Psoas muscle (tissue), 8 donors: ENCODE measurements around the gene CRABP2. TPM values are rescaled to one million over a fixed set of nuclear protein-coding genes. Genes with fewer than 3 reads are reported as not detected.
A peak's percentile ranks its signal among the peaks of the same experiment; 100 is the strongest.

Experiments
- ATAC-seq, 4 donors: fragments of 200-7000 bp; cut with Tn5 transposase; one replicate each; pipeline ENCODE4 v1.9.1; 2020; ENCODE audit warnings: moderate library complexity in 3 of 4, mild to moderate bottlenecking in 2 of 4
- DNase-seq, 2 donors: peaks; one replicate each; pipeline ENCODE4 v3.0.0-alpha.2; 2020
- H3K27ac ChIP-seq: fragments of 200-600 bp; one replicate; pipeline ENCODE4 v1.8.0; 2022
- H3K27me3 ChIP-seq, 3 donors: fragments of 200-600 bp in 1 of 3; one replicate each; pipeline versions ENCODE4 v1.6.1 to v1.8.0; 2013 to 2022; ENCODE audit warnings: low read length in 2 of 3, mild to moderate bottlenecking in 2 of 3, moderate library complexity in 1 of 3; ENCODE audit not compliant: insufficient read depth in 3 of 3
- H3K36me3 ChIP-seq, 2 donors: fragments of 200-600 bp in 1 of 2; one replicate each; pipeline versions ENCODE4 v1.6.1 to v1.8.0; 2013 to 2022; ENCODE audit warnings: low read depth in 1 of 2, mild to moderate bottlenecking in 1 of 2, moderate library complexity in 1 of 2; ENCODE audit not compliant: insufficient read depth in 1 of 2
- H3K4me1 ChIP-seq: fragments of 200-600 bp; one replicate; pipeline ENCODE4 v1.8.0; 2022
- H3K4me3 ChIP-seq: fragments of 200-600 bp; one replicate; pipeline ENCODE4 v1.8.0; 2022; ENCODE audit warnings: mild to moderate bottlenecking
- H3K9me3 ChIP-seq: fragments of 200-600 bp; one replicate; pipeline ENCODE4 v1.8.0; 2022
- CTCF ChIP-seq: fragments of 200-600 bp; IDR thresholded peaks from one replicate; pipeline ENCODE4 v1.8.0; 2022; ENCODE audit warnings: antibody characterized with exemption
- WGBS, 3 donors: extraction: QIAGEN DNeasy Blood & Tissue Kit; methylation state at CpG; one replicate each; pipeline versions ENCODE4 v1.1.6 to v1.1.7; 2013; 5-methylcytosine and 5-hydroxymethylcytosine counted together
- intact Hi-C, 2 donors: fragments of 100-400 bp; cut with DNase I; formaldehyde crosslinking; loops; one replicate each; pipeline versions ENCODE4 v1.11.0 to v1.14.2; 2022
- polyA plus RNA-seq, 3 donors: library from polyadenylated mRNA; stranded (reverse); fragments of 200-250 nt; gene quantifications; one replicate each; pipeline ENCODE4 v1.2.3, GENCODE V29; 2013
- total RNA-seq, 4 donors: library from RNA; stranded (reverse); fragmentation: NEBNext Ultra II Directional in 2 of 4; extraction: Animal tissue kit (Norgen Biotek cat#: 25700) in 2 of 4; gene quantifications; one replicate each; pipeline versions ENCODE4 v1.2.1 to v1.2.4, GENCODE V29; 2021 to 2023
- donor health status: healthy with polysubstance abuse.
- donor health status: DM: no; HTN: no; CAD: no; lungs with moderate emphysema.
- donor health status: Bipolar disorder and iron deficiency.
- donor health status: healthy.
- donor health status: DM: yes; HTN: yes; CAD: no.
- donor health status: DM: no; HTN: no; CAD: no.
- donor health status: DM: no; HTN: no; CAD: no.
- donor health status: DM: yes; HTN: yes; CAD: no.

CRABP2 gene
- total and polyA plus RNA-seq, 7 donors = 0.13 to 1.7 (median 0.64) TPM; not detected in 1

GRCh38 chr1:156728599-156729462, 23.4 kb upstream of the CRABP2 start, which contains the start of gene ISG20L2:
TSS of gene ISG20L2 (minus strand) at chr1:156728766. CDS start at chr1:156727652, 1,114 bp downstream.
- Histone ChIP-seq H3K4me3 (peak within 1 kb of the TSS; percentile 80), H3K4me1 (peaks cover 45% of the 10 kb centered on the region), H3K36me3 (peaks cover 9 to 51% of the 10 kb centered on the region in 2 donors), H3K27ac (peak within 1 kb of the TSS; percentile 99), H3K27me3 (no peaks in the 10 kb centered on the region), H3K9me3 (no peaks in the 10 kb centered on the region)
- TF ChIP-seq CTCF = no peak
- ATAC-seq (peak; percentile 92 to 94 (median 94)), DNase-seq (peak; percentile 97 to 99)
- intact Hi-C loops = loop anchor here (2.0 to 5.0 kb wide), 2 partner anchors 38 to 40 kb away; partner anchors contain the start of gene PRCC (in 1 of the 2)
- 2% methylated on average over 46 to 57 of the region's 57 CpGs for WGBS, 3 donors

- peaks cover 12 to 51% of the 10 kb centered on the region in 2 donors for H3K36me3 ChIP-seq
- H3K9me3 ChIP-seq = no peaks in the 10 kb centered on the region
- no peaks in the 10 kb centered on the region for H3K27me3 ChIP-seq
- ATAC-seq (peak; percentile 82 to 87 (median 84)), DNase-seq (peak; percentile 88 to 92)
- intact Hi-C loops = loop anchor here (2.0 to 5.0 kb wide), 3 partner anchors 39 to 69 kb away; partner anchors contain the start of gene PRCC (in 1 of the 2)
- 1% methylated on average over 31 to 46 of the region's 46 CpGs for WGBS, 3 donors
- H3K4me1 ChIP-seq = peaks cover 45% of the 10 kb centered on the region
- TF ChIP-seq CTCF = no peak
- H3K27ac ChIP-seq = peak within 1 kb of the TSS; percentile 99
- H3K4me3 ChIP-seq = peak within 1 kb of the TSS; percentile 80
Observed at GRCh38 chr1:156727926-156728598, 22.7 kb upstream of the CRABP2 start, which contains the start of gene METTL25B. TSS of gene METTL25B (plus strand) at chr1:156728469. CDS start at chr1:156729105, 636 bp downstream.

GRCh38 chr1:156727492-156727891, 22.1 kb upstream of the CRABP2 start:
- no peak for DNase-seq
- peak overlapping the region; percentile 80 for H3K4me3 ChIP-seq
- peaks cover 45% of the 10 kb centered on the region for H3K4me1 ChIP-seq
- peak overlapping the region; percentile 99 for H3K27ac ChIP-seq
- no peaks in the 10 kb centered on the region for H3K27me3 ChIP-seq
- intact Hi-C loops = loop anchor here (2.0 to 5.0 kb wide), 2 partner anchors 40 to 69 kb away; partner anchors contain the start of gene PRCC (in 1 of the 2)
- H3K9me3 ChIP-seq = no peaks in the 10 kb centered on the region
- peaks cover 9 to 51% of the 10 kb centered on the region in 2 donors for H3K36me3 ChIP-seq
- 49 to 53% (median 52%) methylated on average over 7 of the region's 7 CpGs for WGBS, 3 donors
- ATAC-seq = no peak
- TF ChIP-seq CTCF = no peak

- intact Hi-C loops = loop anchor here (1.0 to 5.0 kb wide), 3 partner anchors 37 to 68 kb away; partner anchors contain the start of gene PRCC (in 1 of the 2)
- TF ChIP-seq CTCF = peak; percentile 42
- Histone ChIP-seq H3K27ac (peak overlapping the region; percentile 67), H3K36me3 (peaks cover 7 to 49% of the 10 kb centered on the region in 2 donors), H3K4me1 (peaks cover 45% of the 10 kb centered on the region), H3K9me3 (no peaks in the 10 kb centered on the region), H3K27me3 (no peaks in the 10 kb centered on the region), H3K4me3 (peak overlapping the region; percentile 80)
- no peak for ATAC-seq
- WGBS, 3 donors = 42 to 50% (median 43%) methylated on average over 15 of the region's 15 CpGs
- no peak for DNase-seq
Observed at GRCh38 chr1:156726549-156727226, 21.3 kb upstream of the CRABP2 start.
